ENCODE measurements around the gene MPP3.
A peak's percentile ranks its signal among the peaks of the same experiment; 100 is the strongest.
"Not testable (repeated sequence)": the region's sequence is repeated elsewhere in the genome, so short reads cannot be mapped to it uniquely, and the experiment has no call there.

MPP3 gene

DNA sequence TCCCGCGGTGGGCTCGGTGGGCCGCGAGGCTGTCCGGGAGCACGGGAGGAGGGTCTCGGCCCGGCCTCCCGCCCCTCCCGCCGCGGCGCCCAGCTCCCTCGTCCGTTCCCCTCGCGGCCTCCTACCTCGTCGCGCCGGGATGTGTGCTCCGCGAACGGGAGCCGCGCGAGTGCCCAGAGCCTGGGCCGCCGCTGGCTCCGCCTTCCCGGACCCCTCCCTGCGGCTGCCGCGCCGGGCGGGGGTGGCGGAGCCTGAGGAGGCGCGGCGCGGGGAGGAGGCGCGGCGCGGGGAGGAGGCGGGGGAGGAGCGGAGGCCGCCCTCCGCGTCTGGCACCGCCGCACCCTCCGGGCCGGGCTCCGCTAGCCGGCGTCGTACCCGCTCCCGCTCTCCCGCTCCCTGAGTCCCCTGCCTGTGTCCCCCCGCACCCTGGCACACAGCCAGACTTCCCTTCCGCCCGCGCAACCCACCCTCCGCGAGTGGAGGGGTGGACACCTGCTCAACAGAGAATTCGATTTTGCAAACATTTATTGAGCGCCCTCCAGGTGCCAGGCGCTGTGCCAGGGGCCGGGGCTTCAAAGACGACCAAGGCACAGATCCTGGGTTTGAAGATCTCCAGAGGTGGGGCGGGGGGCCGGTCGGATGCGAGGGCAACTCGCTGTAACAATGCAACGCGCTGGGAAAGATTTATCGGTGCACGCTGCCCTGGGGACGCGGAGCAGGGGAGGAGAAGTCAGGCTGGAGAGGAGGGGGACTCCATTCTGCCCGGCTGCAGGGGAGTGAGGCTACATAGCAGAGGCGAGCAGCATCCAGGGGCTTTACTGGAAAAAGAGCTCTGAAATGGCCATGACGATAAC, at the start of gene MPP3:
TSS of gene MPP3 (minus strand) at position 171 of the 854 bp plus-strand sequence. CDS start 1,240 bp downstream, outside the sequence.
- DNase-seq, result peak; percentile 64

- no peak for DNase-seq
Observed at GRCh38 chr17:43881758-43882505, 49.0 kb upstream of the MPP3 start.

- DNase-seq, result no peak
Observed at GRCh38 chr17:43881181-43881580, 48.2 kb upstream of the MPP3 start.

GRCh38 chr17:43880420-43880991, 47.6 kb upstream of the MPP3 start:
- peak; percentile 57 for DNase-seq

DNA sequence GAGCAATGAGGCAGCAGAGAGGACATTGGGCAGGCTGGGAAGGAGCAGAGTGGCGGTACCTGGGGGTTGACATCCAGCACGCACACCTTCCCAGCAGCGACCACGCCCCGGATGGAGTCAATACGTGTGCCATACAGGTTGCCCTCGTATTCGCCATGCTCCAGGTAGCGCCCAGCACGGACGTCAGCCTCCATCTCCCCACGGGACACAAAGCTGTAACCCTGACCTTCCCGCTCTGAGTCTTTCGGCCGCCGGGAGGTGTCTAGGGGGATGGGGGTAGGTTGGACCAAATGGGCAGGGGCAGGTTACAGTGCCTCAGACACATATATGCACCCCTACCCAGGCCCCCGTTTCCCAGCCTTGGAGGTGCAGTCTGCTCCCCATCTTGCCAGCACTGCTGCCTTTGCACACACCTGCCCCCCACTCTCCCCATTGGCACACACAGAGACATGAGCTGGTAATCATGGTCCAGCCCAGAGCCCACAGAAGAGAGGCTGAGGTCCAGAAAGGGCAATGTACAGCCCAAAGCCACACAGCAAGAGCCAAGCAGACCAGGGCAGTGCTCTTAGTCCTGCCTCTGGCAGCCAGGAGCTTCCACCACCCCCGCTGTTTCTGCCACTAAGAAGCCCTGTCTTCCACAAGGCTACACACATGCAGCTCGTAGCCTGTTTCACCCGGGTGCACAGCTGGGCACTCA, 46.9 kb upstream of the MPP3 start:
- DNase-seq, result no peak

- peak; percentile 79 for DNase-seq
Observed at GRCh38 chr17:43878260-43879175, 45.6 kb upstream of the MPP3 start.

GRCh38 chr17:43877451-43878155, 44.7 kb upstream of the MPP3 start:
- no peak for DNase-seq

DNA sequence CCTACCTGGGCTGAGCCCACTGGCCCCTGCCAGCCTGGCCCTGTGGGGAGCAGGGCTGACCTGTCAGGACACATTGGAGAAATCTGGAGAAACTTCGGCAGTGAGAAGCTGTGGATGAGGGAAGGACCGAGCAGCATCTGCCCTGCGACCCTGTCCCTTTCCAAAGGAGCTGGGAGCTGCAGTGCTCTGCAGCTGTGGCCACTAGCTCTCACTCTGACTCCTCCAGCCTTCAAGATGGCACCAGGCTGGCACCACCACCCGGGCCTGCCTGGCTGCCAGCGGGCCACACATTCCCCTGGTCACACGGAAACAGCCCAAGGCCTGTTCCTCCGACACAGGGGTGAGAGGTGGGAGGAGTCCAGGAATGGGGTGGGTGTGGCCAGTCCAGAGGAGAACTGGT, 44.1 kb upstream of the MPP3 start:
- DNase-seq, result no peak

DNA sequence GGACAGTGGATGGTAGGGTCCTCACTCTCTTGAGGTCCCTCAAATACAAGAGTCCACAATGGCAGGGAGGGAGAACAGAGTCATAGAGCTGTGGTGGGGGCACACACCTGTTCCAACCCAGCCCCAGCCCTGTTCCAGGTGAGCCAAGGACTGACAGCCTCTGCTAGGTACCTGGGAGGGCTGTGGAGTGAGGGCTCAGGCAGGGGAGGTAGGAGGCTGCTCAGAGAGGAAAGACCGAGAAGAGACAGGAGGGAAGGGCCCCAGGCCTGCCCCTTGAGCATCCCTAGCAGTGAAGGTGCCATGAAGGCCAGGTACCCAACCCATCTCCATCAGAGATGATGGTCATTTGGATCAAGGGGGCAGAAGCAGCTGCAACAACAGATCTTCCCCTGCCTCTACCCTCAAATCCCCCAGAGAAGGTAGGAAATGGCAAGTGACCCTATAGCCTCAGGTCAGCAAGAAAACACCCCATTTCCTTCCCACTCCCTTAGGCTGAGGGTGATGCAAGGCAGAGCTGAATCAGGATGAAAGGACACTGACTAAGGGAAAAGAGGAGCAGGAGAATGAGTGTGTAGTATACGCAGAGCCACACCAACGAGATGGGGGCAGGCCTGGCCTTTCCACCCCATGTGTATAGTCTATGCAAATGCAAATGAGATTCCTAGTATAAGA, 42.7 kb upstream of the MPP3 start:
- no peak for DNase-seq

DNA sequence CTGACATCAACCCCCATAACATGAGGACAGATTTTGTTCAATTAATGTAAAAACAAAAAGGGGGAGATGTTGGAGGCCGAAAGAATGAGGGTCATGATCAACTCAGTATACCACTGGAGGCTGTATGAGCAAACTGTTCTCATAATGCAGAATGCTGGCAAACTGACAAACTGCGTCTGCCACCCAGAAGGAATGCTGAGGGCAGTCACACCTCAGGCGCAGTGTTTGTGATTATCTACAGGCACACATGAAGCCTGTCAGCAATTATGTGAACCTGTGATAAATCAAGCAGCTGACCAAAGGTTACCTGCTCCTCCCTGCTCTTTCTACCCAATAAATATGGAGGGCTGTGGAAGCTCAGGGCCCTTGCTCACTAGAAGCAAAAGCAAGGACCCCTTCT, 41.3 kb upstream of the MPP3 start:
- DNase-seq, result no peak

DNA sequence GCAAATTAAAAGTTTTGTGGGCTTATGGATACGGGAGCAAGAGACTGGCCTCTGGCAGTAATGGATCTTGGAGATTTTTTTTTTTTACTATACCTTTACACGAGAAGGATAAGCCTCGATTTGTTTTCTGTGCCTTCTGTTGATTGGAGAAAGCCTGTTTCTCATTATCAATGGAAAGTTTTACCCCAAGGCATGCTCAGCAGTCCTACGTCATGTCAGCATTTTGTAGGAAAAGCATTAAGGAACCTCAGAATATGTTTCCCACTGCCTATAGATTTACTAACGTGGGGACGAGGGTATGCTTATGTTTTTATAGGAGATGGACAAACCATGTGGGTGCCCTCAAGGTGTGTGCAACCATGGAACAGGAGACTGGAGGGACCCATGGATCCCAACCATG, 40.9 kb upstream of the MPP3 start:
- no peak for DNase-seq

- no peak for DNase-seq
Observed at GRCh38 chr17:43873091-43873490, 40.1 kb upstream of the MPP3 start.

- no peak for DNase-seq
Observed at GRCh38 chr17:43871946-43872690, 39.2 kb upstream of the MPP3 start.

DNA sequence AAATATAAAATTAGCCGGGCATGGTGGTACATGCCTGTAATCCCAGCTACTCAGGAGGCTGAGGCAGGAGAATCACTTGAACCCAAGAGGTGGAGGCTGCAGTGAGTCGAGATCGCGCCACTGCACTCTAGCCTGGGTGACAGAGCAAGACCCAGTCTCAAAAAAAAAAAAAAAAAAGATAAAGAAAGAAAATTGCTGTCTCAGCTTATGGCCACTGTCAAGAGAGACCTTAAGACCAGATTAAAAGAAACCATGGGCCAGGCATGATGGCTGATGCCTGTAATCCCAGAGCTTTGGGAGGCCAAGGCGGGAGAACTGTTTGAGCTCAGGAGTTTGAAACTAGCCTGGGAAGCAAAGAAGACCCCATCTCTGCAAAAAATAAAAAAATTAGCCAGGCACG, 36.1 kb upstream of the MPP3 start:
- DNase-seq, result not testable (repeated sequence)

- DNase-seq, result peak; percentile 4
Observed at GRCh38 chr17:43868226-43868994, 35.5 kb upstream of the MPP3 start.

- no peak for DNase-seq
Observed at GRCh38 chr17:43864161-43864984, 31.4 kb upstream of the MPP3 start.

GRCh38 chr17:43861960-43862359, 29.0 kb upstream of the MPP3 start:
- no peak for DNase-seq

DNA sequence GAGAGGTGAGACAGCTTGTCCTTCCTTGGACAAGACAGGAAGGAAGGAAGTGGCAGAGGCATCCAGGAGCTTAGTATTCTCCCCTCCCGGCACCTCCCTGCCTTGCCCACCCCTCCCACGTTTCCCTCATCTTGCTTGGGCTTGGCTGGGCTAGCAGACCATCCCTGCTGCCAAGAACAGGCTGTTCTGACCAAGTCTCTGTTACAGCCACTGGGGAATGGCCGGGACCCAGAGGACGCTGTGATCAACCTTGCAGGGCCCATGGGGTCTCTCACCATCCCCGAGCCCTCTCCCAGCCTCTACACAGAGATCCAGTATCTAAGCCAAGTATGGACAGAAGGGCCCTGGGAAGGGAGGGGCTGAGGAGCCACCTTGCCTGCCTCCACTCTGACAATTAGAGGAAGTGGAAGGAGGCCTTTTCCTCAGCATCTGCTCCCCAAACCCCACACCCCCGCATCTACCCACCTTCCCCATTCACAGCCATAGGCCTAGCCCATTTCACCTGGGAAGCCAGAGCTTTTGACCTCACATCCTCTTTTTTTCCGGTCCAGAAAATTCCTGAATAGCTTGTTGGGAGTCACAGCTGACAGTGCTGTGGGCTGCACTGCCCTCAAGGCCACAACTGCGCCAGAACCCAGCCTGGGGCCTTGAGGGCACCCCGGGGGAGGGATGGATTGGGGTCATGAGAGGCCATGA, 28.1 kb upstream of the MPP3 start:
- DNase-seq, result peak; percentile 12

Data from activated T-cell treated with anti-CD3 and anti-CD28 coated beads, Interleukin-2, amount 50 U/mL, for 1 hour (primary cell).